CD4-positive, alpha-beta T cell treated with Interleukin-4 for 1 hour (primary cell): ENCODE results near the gene PSME1.
A peak's percentile ranks its signal among the peaks of the same experiment; 100 is the strongest.

Source experiments
- DNase-seq, 2 donors: peaks; one replicate each; pipeline ENCODE4 v3.0.0-alpha.2; 2020 to 2022

Gene PSME1

DNA sequence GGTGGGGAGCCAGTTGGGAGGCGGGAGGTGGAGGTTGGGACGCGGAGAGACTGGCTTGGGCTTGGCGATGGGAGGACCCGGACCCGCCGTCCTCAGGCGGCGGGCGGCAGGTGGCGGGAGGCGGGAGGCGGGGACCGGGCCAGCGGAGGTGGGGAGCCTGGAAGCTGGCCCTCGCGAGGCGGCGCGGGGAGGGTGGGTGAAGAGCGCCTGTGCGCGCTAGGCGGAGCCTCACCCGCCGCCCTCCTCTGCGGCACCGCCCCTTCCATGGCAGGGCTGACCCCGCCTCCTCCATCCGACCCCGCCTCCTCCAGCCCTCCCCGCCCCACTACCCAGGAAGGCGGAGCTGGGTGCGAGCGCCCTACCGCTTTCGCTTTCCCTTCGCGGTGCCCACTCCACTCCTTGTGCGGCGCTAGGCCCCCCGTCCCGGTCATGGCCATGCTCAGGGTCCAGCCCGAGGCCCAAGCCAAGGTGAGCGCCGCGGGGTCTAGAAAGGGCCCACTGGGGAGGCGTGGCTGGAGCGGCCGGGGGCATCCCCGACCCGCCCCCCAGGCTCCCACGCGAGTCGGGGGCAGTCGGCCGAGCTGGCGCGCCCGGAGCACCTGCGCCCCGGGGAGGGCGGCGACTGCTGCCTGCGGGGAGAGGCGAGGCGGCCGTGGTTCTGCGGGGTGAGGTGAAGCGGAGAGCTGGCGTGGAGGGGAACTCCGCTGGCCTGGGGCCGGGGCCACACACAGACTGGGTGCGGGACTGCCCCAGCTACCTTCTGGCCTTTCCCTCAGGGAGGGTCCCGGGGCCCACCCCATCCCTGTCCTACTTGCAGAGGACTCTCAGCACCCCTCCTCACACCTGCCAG is at the start of gene PSME1:
PSME1 (plus strand) TSS at position 361 of the 850 bp plus-strand sequence; CDS start at position 430, 69 bp downstream.
- peak; percentile 92 to 96 for DNase-seq

DNA sequence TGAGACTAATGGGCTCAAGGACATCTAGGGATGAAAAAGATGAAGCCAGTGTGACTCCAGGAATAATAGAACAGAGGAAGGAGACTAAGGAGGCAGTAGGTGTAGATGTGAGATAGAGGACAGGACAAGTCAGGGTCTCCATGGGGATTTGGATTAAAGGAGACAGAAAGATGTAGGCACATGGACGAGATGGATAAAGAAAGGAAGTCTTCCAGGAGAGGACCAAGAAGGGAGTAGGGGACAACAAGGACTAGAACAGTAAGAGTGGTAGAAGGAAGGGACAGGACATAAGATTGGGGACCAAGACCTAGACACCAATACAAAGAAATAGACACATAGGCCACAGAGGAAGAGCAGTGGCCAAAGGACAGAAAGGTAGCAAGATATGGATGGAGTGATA is 49.0 kb upstream of the PSME1 start:
- DNase-seq = no peak

DNA sequence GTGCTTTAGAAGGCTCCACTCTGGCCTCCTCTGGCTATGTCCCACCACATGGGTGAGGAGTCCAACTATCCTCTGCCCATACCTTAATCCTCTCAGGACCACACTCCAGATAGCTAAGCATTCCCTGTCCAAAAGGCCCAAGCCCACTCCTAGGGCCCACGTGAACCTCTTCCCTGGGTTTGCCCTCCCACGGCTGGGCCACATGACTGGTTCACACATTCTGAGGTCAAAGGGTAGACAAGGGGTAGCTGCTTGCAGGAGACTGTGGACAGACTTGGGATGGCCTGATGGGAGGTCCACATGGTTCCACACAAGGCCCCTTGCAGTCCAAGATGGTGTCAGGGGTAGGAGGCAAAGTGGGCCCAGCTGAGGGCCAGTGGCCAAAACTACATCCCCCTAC is 47.9 kb upstream of the PSME1 start:
- no peak for DNase-seq

DNA sequence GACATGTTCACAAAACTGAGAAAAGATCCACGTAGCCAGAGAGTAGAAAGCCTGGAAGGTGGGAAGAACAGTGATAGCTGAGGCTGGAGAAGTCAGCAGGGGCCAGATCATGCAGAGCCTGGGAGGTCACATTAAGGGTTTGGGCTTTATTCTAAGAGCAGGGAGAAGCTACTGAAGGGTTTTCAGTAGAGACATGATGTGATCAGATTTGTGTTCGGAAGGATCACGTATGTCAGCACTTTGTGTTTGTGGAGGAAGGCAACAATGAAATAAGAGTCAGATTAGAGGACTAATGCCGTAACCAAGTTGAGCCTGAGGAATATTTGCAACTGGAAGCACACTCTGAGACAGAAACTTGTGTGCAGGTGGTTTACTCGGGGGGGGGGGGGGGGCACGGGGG is 46.1 kb upstream of the PSME1 start:
- DNase-seq = no peak

DNA sequence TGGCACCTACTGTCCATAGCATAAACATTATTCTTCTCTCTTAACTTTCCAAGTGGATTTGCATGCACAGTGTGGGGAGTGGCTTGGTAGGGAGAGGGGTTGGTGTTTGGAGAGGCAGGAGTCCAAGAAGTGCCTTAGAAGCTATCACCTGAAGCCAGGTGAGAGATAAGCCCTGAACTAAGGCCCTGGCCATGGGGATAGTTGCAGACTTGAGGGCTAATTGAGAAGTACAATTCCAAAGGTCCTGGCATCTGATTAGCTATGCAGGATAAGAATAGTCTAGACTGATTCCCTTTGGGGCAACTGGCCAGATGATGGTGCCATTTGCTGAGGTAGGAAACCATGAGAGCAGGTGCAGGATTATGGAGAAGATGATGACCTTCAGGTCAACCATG is 43.9 kb upstream of the PSME1 start:
- no peak for DNase-seq

DNA sequence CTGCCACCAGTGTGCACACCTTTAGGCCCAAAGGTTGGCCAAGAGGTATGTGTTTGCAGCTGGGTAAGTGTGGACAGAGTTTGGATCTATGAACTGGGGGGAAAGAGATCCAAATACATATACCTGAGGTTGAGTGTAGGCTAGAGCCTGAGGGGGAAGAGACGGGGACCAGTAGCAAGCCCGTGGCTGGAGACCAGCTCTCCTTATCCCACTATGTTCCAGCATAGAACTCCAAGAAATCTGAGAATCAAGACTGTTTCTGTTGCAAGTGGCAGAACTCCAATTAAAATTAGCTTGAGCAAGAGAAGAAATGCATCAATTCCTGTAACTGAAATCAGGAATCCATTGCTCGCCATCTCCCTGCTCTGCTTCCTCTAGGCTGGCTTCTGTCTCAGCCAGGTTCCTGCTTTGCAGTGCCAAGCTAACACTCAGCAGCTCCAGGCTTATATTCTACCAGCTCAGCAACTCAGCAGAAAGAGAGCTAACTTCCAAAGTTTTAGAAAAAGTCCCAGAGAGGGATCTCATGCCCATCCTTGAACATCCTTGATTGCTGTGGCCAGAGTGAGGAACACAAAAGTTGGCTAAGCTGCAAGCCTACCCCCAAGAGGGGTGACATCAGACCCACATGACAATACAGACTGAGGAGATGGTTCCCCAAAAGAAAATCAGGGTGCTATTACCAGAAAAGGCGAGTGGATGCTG is 43.3 kb upstream of the PSME1 start:
- DNase-seq = no peak

DNA sequence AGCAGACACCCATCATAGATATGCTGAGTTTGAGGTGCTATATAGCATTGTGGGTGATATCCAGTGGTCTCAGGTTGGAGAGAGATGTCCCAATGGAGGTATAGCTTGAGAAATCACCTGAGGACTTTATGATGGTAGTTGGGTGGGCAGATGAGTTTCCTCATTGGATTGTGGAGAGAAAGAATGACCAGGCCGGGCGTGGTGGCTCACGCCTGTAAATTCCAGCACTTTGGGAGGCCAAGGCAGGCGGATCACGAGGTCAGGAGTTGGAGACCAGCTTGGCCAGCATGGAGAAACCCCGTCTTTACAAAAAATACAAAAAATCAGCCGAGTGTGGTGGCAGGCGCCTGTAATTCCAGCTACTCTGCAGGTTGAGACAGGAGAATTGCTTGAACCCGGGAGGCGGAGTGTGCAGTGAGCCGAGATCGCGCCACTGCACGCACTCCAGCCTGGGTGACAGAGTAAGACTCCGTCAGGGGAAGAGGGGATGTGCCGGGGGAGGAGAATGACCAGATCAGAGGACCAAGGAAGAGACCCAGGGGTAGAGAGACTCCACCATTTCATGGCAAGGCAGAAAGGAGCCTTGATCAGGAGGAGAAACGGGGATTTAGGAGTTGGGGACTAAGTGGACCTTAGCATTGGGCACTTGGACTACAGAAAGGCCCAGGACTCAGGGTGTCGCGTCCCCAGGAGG is 42.6 kb upstream of the PSME1 start:
- DNase-seq = no peak

DNA sequence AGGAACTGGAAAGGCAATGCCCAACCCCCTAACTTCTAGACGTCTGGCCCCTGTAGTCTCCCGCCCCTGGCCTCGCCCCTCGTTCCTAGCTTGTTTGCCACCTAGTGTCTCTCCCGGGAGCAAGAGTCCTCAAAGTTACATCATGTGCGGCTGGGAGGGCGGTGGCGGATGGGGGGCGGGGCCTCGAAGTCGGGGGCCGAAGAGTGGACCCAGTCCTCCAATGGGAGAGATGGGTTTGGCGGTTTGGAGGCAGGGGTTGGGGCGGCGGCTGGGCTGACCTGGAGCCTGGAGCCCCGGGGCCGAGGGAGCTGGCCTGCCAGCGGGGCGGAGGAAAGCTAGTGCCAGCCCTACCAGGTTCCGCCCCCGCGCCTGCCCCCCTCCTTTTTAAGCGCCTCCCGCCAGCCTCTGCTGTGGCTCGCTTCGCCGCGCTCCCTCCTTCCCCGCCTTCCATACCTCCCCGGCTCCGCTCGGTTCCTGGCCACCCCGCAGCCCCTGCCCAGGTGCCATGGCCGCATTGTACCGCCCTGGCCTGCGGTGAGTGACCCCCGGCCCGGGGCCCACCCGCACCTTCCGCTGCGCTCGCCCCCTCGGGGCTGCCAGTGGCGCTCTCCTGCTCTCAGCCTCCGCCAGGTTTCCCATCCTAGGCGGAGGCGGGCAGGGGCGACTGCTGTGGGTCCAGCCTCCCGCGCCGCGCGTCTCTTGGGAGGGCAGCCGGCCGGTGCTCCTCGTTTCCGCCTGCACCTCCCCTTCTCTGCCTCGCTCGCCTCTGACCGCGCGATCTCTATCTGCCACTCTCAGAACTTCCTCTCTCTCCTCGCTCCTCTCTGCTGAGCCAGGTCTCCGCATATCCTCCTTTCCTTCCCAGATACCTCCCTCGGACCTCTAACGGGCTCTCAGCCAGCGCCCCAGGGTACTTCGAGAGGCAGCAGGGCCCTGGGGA is 41.8 kb upstream of the PSME1 start, which contains the start of gene PCK2:
PCK2 (plus strand) TSS at position 411 of the 940 bp plus-strand sequence; CDS start at position 506, 95 bp downstream.
- peak; percentile 73 to 81 for DNase-seq

DNA sequence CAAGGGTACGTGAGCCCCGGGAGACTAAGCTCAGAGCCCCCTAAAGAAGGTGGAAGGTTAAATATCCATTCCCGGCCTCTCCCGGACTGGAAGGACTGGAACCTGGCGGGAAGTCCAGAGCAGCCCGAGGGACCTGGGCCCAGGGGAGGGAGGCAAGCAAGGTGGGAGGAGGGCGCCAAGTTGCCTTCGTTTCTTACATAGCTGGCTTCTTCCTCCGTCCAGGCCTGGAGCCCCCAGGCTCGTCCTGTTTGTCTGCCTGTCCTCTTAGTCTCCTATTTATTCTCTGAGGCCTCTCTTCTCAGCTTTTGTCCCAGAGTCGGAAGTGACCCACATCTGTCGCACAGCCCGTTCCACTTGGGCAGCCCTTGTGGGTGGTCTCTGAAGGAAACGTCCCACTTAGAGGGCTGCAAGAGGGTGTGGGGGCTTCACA is 41.1 kb upstream of the PSME1 start:
- no peak for DNase-seq

DNA sequence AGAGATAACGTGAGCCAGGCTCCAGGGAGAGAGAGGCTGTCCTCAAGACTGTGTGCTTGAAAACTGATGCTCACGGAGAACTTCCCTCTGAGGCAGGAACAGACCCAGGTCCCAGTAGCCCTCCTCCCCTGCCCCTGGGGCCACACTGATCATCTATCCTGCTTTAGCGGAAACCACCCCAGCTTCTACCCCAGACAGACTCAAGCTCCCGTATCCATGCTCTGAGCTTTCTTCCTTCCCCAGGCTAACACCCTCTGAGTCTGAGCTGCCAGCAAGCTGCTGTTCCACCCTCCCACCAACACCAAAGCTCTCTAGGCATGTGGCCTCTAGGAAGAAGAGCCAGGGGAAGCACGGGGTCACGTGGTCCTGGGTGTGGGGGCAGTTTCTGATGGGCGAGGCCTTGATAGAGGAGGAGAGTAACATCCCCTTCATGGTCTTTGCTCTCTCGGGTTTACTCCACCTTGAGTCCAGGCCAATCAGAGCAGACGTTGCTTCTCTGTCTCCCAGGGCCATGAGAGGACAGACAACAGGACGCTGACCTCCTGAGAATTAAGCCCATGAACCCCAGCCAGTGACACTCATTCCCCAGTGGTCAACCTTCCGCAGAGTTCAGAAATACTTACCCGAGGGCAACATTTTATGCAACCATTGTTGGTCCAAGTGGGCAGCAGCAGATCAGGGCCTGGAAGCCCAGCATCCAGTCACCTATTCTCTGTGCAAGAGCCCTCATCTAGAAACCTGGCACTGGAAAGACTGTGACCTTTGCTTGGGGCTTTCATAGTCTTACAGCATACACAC is 40.5 kb upstream of the PSME1 start:
- peak; percentile 41 to 60 for DNase-seq

DNA sequence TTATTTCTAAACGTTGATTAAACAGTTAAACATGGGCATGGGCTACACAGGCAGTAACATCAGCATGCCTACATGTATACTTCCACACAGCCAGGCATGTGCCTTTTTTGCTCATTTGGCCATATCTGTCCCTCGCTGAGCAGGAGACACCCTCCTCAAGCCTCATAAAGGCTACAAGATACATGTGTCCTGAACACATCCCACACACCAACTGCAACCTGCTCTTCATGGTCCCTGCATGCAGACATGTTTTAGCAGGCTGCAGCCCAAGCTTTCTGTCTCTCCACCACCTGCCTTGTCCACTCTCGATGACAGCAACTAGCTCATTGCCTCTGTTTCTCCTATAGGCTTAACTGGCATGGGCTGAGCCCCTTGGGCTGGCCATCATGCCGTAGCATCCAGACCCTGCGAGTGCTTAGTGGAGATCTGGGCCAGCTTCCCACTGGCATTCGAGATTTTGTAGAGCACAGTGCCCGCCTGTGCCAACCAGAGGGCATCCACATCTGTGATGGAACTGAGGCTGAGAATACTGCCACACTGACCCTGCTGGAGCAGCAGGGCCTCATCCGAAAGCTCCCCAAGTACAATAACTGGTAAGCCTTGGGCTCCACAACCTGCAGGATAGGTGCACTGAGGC is 39.3 kb upstream of the PSME1 start:
- DNase-seq = no peak

DNA sequence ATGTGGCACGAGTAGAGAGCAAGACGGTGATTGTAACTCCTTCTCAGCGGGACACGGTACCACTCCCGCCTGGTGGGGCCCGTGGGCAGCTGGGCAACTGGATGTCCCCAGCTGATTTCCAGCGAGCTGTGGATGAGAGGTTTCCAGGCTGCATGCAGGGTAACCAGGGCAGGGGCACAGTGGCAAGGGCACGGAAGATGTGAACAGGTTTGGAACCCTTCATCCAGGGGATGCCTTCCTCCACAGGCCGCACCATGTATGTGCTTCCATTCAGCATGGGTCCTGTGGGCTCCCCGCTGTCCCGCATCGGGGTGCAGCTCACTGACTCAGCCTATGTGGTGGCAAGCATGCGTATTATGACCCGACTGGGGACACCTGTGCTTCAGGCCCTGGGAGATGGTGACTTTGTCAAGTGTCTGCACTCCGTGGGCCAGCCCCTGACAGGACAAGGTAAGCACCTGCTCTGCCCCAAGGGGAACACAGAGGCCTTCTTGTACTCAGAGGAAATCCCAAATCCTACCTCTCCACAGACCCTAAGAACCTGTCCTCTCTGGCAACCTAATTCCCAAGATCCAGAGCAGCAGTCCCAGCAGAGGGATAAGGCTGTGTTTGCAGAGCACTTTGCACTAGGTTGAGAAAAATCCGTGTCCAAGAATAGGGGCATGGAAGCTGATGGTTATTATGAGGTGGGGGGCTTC is 37.6 kb upstream of the PSME1 start:
- no peak for DNase-seq

DNA sequence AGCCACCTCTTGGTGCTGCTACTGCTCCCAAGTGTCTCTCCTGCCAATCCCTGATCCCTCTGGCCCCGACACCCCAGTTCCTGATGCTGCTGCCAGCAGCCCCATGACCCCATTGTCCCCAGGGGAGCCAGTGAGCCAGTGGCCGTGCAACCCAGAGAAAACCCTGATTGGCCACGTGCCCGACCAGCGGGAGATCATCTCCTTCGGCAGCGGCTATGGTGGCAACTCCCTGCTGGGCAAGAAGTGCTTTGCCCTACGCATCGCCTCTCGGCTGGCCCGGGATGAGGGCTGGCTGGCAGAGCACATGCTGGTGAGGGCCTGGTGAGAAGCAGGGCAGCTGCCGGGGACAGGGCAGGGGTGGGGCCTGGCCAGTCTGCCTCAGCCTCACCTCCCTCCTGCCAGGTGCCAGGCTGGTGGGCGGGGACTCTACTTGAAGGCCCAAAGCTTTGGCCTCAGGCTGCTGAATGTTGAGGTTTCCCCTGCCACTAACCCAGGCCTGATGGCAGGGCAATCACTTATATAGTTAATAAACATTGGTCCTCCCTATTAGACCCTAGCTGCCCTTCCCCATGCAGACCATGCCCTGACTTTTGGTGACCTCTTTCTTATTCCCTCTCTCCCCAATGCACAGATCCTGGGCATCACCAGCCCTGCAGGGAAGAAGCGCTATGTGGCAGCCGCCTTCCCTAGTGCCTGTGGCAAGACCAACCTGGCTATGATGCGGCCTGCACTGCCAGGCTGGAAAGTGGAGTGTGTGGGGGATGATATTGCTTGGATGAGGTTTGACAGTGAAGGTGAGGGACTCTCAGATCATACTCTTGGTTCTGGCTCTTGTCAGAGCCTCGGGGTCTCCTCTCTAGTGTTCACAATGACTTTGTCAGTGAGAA is 36.8 kb upstream of the PSME1 start:
- no peak for DNase-seq

DNA sequence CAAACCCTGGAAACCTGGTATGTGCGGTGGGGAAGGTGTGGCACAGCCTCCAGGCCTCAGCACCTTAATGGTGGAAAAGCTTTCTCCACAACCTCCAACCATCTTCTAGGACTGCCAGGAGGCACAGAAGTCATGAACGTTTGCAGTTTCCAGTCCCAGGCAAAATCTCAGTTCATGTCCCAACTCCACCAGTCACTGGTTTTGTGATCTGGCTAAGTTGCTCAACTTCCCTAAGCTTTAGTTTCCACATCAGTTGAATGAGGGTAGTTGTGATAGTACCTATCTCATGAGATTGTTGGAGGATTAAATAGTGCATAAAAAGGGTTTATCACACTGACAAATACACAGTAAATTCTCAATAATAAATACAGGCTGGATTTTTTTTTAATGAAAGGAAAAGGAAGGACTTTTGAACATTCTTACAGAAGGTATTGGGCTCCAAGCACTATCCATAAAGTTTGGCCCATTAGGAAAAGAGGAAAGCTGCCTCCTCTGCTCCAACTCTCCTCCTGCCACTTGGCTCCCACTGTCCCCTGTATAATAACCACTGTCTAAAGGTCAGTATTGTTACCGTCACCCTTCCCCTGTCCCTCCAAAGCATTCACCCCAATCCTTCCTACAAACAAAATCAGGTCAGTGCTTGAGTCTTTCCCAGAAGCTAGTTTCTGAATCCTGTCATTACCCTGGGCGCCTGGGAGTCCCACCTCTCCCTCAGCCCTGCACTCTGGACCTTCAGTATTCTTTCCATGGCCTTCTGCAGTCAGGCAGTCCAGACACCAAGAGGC is 35.6 kb upstream of the PSME1 start:
- DNase-seq = no peak

DNA sequence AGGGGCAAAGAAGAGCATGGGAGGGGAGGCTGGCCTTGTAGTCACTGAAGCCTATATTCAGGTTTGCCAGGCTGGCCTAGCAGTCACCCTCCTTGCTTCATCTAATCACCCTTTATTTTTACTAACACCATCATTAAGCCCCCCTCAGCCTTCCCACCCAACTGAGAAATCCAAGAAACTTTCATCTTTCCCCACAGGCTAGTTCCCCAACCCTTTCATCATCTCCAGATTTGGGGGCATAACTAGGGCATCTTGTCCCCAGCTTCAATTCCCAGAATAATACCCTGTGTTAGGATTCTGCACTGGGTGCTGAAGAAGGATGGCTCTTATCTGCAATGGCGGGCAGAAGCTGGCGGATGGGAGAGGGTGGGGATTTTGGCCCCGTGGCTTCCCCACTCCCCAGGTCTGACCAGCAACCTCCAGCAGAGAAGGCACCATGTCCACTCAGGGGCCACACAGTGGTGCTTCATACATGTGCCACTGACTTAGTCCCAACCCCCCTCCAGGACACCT is 35.0 kb upstream of the PSME1 start:
- no peak for DNase-seq

DNA sequence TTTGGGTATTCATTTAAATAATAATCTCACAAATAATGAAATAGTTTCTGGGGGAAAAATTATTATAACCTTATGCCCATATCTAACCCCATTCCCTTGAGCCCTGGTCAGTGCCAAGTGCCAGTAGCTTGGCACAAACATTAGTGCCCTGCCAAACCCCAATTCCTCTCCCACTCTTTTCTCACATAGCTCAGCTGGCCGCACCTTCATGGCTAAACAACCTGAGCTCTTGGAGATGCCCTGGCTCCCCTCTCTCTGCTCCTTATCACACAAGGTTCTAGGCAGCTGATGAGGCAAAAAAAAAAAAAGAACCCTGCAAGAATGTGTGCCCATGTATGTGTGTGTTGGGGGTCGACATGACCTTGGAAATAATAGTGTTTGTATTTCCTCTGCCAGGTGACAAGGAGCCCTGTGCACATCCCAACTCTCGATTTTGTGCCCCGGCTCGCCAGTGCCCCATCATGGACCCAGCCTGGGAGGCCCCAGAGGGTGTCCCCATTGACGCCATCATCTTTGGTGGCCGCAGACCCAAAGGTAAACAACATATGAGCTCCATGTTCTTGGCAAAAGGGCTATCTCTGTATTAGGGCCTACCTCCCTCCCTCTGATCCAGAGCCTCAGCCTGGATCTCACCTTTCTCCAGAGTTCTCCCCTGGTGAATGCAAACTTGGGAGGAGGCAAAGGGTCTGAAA is 33.5 kb upstream of the PSME1 start:
- no peak for DNase-seq

DNA sequence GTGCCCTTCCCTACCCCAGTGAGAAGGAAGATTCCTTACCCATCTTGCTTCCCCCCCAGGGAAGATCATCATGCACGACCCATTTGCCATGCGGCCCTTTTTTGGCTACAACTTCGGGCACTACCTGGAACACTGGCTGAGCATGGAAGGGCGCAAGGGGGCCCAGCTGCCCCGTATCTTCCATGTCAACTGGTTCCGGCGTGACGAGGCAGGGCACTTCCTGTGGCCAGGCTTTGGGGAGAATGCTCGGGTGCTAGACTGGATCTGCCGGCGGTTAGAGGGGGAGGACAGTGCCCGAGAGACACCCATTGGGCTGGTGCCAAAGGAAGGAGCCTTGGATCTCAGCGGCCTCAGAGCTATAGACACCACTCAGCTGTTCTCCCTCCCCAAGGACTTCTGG is 32.5 kb upstream of the PSME1 start:
- no peak for DNase-seq
